HG02840 (cell line): ENCODE data around the gene CTRB1.
"Not testable (repeated sequence)": the region's sequence is repeated elsewhere in the genome, so short reads cannot be mapped to it uniquely, and the experiment has no call there.

Source experiments
- ATAC-seq: cut with Tn5 transposase; IDR thresholded peaks from one replicate; pipeline ENCODE4 v1.9.1; 2021; ENCODE audit warnings: mild to moderate bottlenecking, moderate library complexity, moderate number of reproducible peaks; ENCODE audit not compliant: unreplicated experiment, low FRiP score

Gene CTRB1

GRCh38 chr16:75238132-75238852 is 19.5 kb downstream of the CTRB1 start:
- ATAC-seq, result no peak

GRCh38 chr16:75238853-75239541 is 20.2 kb downstream of the CTRB1 start:
- ATAC-seq, result no peak

GRCh38 chr16:75239542-75240122 is 20.8 kb downstream of the CTRB1 start:
- ATAC-seq, result no peak

- ATAC-seq, result not testable (repeated sequence)
Observed at GRCh38 chr16:75240633-75241032, 21.8 kb downstream of the CTRB1 start.

- ATAC-seq, result no peak
Observed at GRCh38 chr16:75241412-75241811, 22.6 kb downstream of the CTRB1 start.

- ATAC-seq, result no peak
Observed at GRCh38 chr16:75241955-75242354, 23.2 kb downstream of the CTRB1 start.

- ATAC-seq, result not testable (repeated sequence)
Observed at GRCh38 chr16:75242436-75243078, 23.8 kb downstream of the CTRB1 start.

- ATAC-seq, result no peak
Observed at GRCh38 chr16:75243667-75244224, 25.0 kb downstream of the CTRB1 start.

- no peak for ATAC-seq
Observed at GRCh38 chr16:75244225-75244809, 25.5 kb downstream of the CTRB1 start.

GRCh38 chr16:75244844-75245758 is 26.3 kb downstream of the CTRB1 start:
- ATAC-seq, result no peak

GRCh38 chr16:75246504-75247205 is 27.9 kb downstream of the CTRB1 start:
- no peak for ATAC-seq

GRCh38 chr16:75247249-75247648 is 28.5 kb downstream of the CTRB1 start:
- no peak for ATAC-seq

GRCh38 chr16:75248142-75248535 is 29.4 kb downstream of the CTRB1 start:
- no peak for ATAC-seq

GRCh38 chr16:75248536-75249380 is 30.0 kb downstream of the CTRB1 start:
- ATAC-seq, result no peak

GRCh38 chr16:75249441-75249840 is 30.7 kb downstream of the CTRB1 start:
- ATAC-seq, result no peak

- no peak for ATAC-seq
Observed at GRCh38 chr16:75250089-75250808, 31.5 kb downstream of the CTRB1 start.

GRCh38 chr16:75250809-75251279 is 32.1 kb downstream of the CTRB1 start:
- ATAC-seq, result peak; percentile 36
